HUES64 (cell line): ENCODE measurements around the gene MACF1.
"Not testable (repeated sequence)": the region's sequence is repeated elsewhere in the genome, so short reads cannot be mapped to it uniquely, and the experiment has no call there.

Experiments
- H3K27ac ChIP-seq: 2 replicates; pipeline ENCODE4 v1.7.0; 2013; ENCODE audit warnings: low read depth, low read length, inconsistent platforms
- H3K27me3 ChIP-seq: 2 replicates; pipeline ENCODE4 v1.6.1; 2013; ENCODE audit warnings: mild to moderate bottlenecking, low read length; ENCODE audit not compliant: insufficient read depth
- H3K36me3 ChIP-seq: 2 replicates; pipeline ENCODE4 v1.6.1; 2013; ENCODE audit warnings: mild to moderate bottlenecking, low read length; ENCODE audit not compliant: insufficient read depth
- H3K4me1 ChIP-seq: 2 replicates; pipeline ENCODE4 v1.6.1; 2013; ENCODE audit warnings: mild to moderate bottlenecking, low read length, moderate library complexity; ENCODE audit not compliant: insufficient read depth
- H3K4me3 ChIP-seq: 2 replicates; pipeline ENCODE4 v1.5.1; 2013; ENCODE audit warnings: mild to moderate bottlenecking, low read length, moderate library complexity
- H3K9ac ChIP-seq: 2 replicates; pipeline ENCODE4 v1.6.1; 2013; ENCODE audit warnings: mild to moderate bottlenecking, low read depth, low read length
- H3K9me3 ChIP-seq: 2 replicates; pipeline ENCODE4 v1.6.1; 2013; ENCODE audit warnings: low read depth, low read length; ENCODE audit not compliant: insufficient read depth
- WGBS: fragments of 150-250, 120-280 bp; methylation state at CpG from one replicate; pipeline ENCODE4 v1.1.7; 2013; ENCODE audit warnings: missing lambda C conversion rate; 5-methylcytosine and 5-hydroxymethylcytosine counted together

The MACF1 gene

GRCh38 chr1:39498821-39499220 is 294.3 kb downstream of the MACF1 start:
- H3K27me3 ChIP-seq: peaks cover 15% of the 10 kb centered on the region
- H3K27ac ChIP-seq, H3K4me3 ChIP-seq, H3K9ac ChIP-seq, H3K36me3 ChIP-seq, H3K4me1 ChIP-seq, H3K9me3 ChIP-seq: not testable (repeated sequence)
- WGBS: 97% methylated on average over 9 of the region's 15 CpGs

GRCh38 chr1:39499668-39500067 is 295.2 kb downstream of the MACF1 start:
- Histone ChIP-seq H3K27me3 (peaks cover 7% of the 10 kb centered on the region), H3K4me1 (peaks cover 4% of the 10 kb centered on the region; the same call in 1 of the 2 replicates), H3K9me3 (no peaks in the 10 kb centered on the region), H3K36me3 (no peaks in the 10 kb centered on the region), H3K9ac (no peak overlapping the region), H3K4me3 (no peak overlapping the region), H3K27ac (no peak overlapping the region)
- 92% methylated on average over 5 of the region's 5 CpGs for WGBS

DNA sequence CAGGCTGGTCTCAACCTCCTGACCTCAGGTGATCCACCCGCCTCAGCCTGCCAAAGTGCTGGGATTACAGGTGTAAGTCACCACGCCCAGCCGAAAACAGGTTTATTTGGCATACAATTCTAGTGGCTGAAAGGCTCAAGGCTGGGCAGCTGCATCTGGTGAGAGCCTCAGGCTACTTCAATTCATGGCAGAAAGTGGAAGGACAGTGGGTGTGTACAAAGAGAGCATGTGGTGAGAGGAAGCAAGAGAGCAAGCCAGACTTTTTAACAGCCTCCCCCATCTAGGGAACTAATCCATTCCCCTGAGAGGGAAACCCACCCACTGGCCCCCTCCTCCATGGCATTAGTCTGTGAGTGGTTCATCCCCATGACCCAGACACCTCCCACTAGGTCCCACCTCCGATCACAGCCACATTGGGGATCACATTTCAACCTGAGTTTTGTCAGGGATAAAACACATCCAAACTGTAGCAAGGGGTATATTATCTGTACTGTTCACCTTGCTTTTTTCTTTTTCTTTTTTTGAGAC is 296.4 kb downstream of the MACF1 start:
- 84% methylated on average over 4 of the region's 4 CpGs for WGBS
- Histone ChIP-seq H3K9ac (no peak overlapping the region), H3K27ac (no peak overlapping the region), H3K36me3 (no peaks in the 10 kb centered on the region), H3K4me3 (no peak overlapping the region), H3K4me1 (peaks cover 4% of the 10 kb centered on the region; the same call in 1 of the 2 replicates), H3K27me3 (0 out of 2 replicates have a peak, but pooled peaks cover 6% of the 10 kb centered on the region), H3K9me3 (no peaks in the 10 kb centered on the region)

GRCh38 chr1:39501666-39502065 is 297.2 kb downstream of the MACF1 start:
- H3K36me3 ChIP-seq: no peaks in the 10 kb centered on the region
- H3K9ac ChIP-seq: no peak overlapping the region
- no peak overlapping the region for H3K27ac ChIP-seq
- 78% methylated on average over 5 of the region's 5 CpGs for WGBS
- H3K27me3 ChIP-seq: 0 out of 2 replicates have a peak, but pooled peaks cover 6% of the 10 kb centered on the region
- peaks cover 4% of the 10 kb centered on the region; the same call in 1 of the 2 replicates for H3K4me1 ChIP-seq
- H3K9me3 ChIP-seq: no peaks in the 10 kb centered on the region
- no peak overlapping the region for H3K4me3 ChIP-seq

- H3K27ac ChIP-seq, H3K9me3 ChIP-seq, H3K4me1 ChIP-seq, H3K9ac ChIP-seq, H3K27me3 ChIP-seq, H3K4me3 ChIP-seq, H3K36me3 ChIP-seq: not testable (repeated sequence)
- WGBS: 92% methylated on average over 8 of the region's 9 CpGs
Measured at GRCh38 chr1:39504436-39504835, 299.9 kb downstream of the MACF1 start.

GRCh38 chr1:39505289-39505688 is 300.8 kb downstream of the MACF1 start:
- Histone ChIP-seq H3K4me1 (no peaks in the 10 kb centered on the region), H3K9ac (no peak overlapping the region), H3K27ac (no peak overlapping the region), H3K9me3 (no peaks in the 10 kb centered on the region), H3K27me3 (no peaks in the 10 kb centered on the region), H3K4me3 (no peak overlapping the region), H3K36me3 (no peaks in the 10 kb centered on the region)

GRCh38 chr1:39507230-39507928 is 302.9 kb downstream of the MACF1 start:
- H3K27me3 ChIP-seq: no peaks in the 10 kb centered on the region
- H3K9me3 ChIP-seq: no peaks in the 10 kb centered on the region
- no peak overlapping the region for H3K9ac ChIP-seq
- H3K4me1 ChIP-seq: no peaks in the 10 kb centered on the region
- WGBS: 73% methylated on average over 14 of the region's 14 CpGs
- no peak overlapping the region for H3K4me3 ChIP-seq
- no peak overlapping the region for H3K27ac ChIP-seq
- H3K36me3 ChIP-seq: no peaks in the 10 kb centered on the region

GRCh38 chr1:39508266-39508665 is 303.8 kb downstream of the MACF1 start:
- Histone ChIP-seq H3K27ac (no peak overlapping the region), H3K4me3 (no peak overlapping the region), H3K27me3 (no peaks in the 10 kb centered on the region), H3K9ac (no peak overlapping the region), H3K4me1 (no peaks in the 10 kb centered on the region), H3K9me3 (no peaks in the 10 kb centered on the region), H3K36me3 (no peaks in the 10 kb centered on the region)
- 91% methylated on average over 6 of the region's 6 CpGs for WGBS

- Histone ChIP-seq H3K4me1 (no peaks in the 10 kb centered on the region), H3K27me3 (peaks cover 5% of the 10 kb centered on the region), H3K27ac (no peak overlapping the region), H3K36me3 (no peaks in the 10 kb centered on the region), H3K4me3 (no peak overlapping the region), H3K9ac (no peak overlapping the region), H3K9me3 (no peaks in the 10 kb centered on the region)
- 88% methylated on average over 11 of the region's 11 CpGs for WGBS
Measured at GRCh38 chr1:39508857-39509305, 304.4 kb downstream of the MACF1 start.

GRCh38 chr1:39509360-39510009 is 305.0 kb downstream of the MACF1 start:
- H3K9ac ChIP-seq: no peak overlapping the region
- H3K27me3 ChIP-seq: peaks cover 8% of the 10 kb centered on the region
- no peaks in the 10 kb centered on the region for H3K9me3 ChIP-seq
- H3K4me3 ChIP-seq: no peak overlapping the region
- WGBS: 89% methylated on average over 22 of the region's 22 CpGs
- H3K36me3 ChIP-seq: no peaks in the 10 kb centered on the region
- no peaks in the 10 kb centered on the region for H3K4me1 ChIP-seq
- no peak overlapping the region for H3K27ac ChIP-seq

GRCh38 chr1:39510570-39511186 is 306.2 kb downstream of the MACF1 start:
- H3K4me1 ChIP-seq, H3K9me3 ChIP-seq, H3K9ac ChIP-seq, H3K27ac ChIP-seq, H3K36me3 ChIP-seq, H3K4me3 ChIP-seq: not testable (repeated sequence)
- WGBS: 91% methylated on average over 14 of the region's 20 CpGs
- peaks cover 17% of the 10 kb centered on the region for H3K27me3 ChIP-seq
